Muscle layer of duodenum (tissue), 2 donors: Measurements from ENCODE around the gene TLR1.

Source experiments
- H3K27ac ChIP-seq: one replicate; pipeline ENCODE4 v1.7.0; 2013; ENCODE audit warnings: mild to moderate bottlenecking, low read length
- H3K27me3 ChIP-seq: one replicate; pipeline ENCODE4 v1.7.0; 2013; ENCODE audit warnings: low read depth, mild to moderate bottlenecking, control low read depth, low read length
- H3K36me3 ChIP-seq, 2 donors: one replicate each; pipeline ENCODE4 v1.7.0; 2013; ENCODE audit warnings: low read length in 2 of 2, control low read depth in 1 of 2, mild to moderate bottlenecking in 1 of 2; ENCODE audit not compliant: insufficient read depth in 2 of 2, control insufficient read depth in 1 of 2
- H3K4me1 ChIP-seq, 2 donors: one replicate each; pipeline ENCODE4 v1.7.0; 2013; ENCODE audit warnings: low read length in 2 of 2, mild to moderate bottlenecking in 2 of 2, control low read depth in 1 of 2, moderate library complexity in 1 of 2; ENCODE audit not compliant: insufficient read depth in 2 of 2, control insufficient read depth in 1 of 2
- H3K4me3 ChIP-seq, 2 donors: one replicate each; pipeline ENCODE4 v1.7.0; 2013; ENCODE audit warnings: low read length in 2 of 2, low read depth in 1 of 2, mild to moderate bottlenecking in 1 of 2
- H3K9me3 ChIP-seq, 2 donors: one replicate each; pipeline ENCODE4 v1.7.0; 2013; ENCODE audit warnings: low read length in 2 of 2, control low read depth in 1 of 2, mild to moderate bottlenecking in 1 of 2; ENCODE audit not compliant: control insufficient read depth in 1 of 2
- donor health status: healthy.

The TLR1 gene

DNA sequence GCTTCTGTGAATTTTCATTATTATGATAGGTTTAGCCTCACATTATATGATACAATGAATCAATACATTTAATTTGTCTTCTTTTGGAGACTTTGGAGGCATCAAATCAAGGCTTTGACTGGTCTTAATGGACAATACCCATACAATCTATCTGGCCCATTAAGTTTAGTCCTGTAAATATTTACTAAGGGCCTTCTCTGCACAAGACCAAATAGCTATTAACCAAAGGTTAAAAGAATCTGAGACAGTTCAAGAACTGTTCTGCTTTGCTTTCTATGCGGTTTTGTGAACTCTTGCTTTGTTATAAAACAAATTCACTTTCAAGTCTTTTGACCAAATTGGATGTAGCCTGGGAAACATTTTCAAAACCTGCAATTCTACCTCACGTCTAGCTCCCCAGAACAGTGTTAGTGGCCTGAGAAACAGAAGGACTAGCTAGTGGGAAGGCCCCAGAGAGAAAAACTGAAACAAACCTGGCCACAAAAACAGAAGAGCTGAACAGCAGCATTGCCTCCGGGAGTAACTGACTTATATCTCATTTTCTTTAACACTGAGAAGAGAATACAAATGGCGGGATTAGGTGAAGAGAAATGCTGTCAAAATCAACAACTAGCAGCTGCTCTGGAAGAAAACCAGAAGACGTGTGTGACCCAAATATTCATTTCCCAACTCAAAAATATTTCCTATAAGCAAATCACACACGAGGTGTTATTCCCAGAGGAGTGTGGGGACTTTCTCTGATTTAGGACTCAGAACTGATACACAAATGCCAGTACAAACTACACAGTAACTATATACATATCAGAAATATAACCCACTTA is 548 bp downstream of the TLR1 start:
- H3K4me3 ChIP-seq, result peak overlapping the region; percentile 47 to 61
- H3K4me1 ChIP-seq, result peaks cover 0 to 13% of the 10 kb centered on the region in 2 donors
- peak overlapping the region; percentile 80 for H3K27ac ChIP-seq
- H3K9me3 ChIP-seq, result no peaks in the 10 kb centered on the region
- H3K27me3 ChIP-seq, result no peaks in the 10 kb centered on the region
- peaks cover 14 to 18% of the 10 kb centered on the region in 2 donors for H3K36me3 ChIP-seq

DNA sequence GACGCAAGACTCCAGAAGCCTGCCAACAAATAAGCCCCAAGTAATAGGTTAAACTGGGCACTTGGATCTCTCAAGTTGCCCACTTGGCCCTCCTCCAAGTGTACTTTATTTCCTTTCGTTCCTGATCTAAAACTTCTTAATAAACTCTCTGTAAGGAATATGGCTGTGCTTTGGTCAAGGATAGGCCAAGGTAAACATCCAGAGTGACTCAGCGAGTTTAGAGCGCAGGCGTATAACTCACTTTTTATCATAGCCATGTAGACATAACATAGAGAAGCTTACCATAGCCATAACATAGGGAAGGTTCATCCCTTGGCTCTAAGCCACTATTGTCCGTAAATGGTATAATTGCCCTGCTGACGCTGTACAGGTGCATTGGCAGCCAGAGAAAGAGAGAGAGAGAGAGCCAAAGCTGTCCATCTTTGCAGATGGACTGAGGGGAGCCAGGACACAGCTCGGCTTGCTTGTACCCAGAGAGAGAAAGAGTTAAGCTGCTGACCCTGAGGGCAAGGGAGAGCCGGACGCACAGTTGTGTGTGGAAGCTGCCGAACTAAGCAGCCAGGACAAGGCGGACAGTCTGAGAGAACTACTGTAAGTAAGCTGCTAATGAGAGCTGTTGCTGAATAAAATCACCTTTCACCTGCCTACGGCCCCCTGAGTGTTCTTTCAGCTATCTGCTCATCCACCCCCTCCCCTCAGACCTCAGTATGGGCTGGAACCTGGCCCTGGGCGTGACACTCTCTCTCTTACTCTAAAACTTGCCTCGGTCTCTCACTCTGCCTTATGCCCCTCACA is 1.8 kb downstream of the TLR1 start:
- Histone ChIP-seq H3K9me3 (no peaks in the 10 kb centered on the region), H3K36me3 (peaks cover 27 to 31% of the 10 kb centered on the region in 2 donors), H3K27me3 (no peaks in the 10 kb centered on the region), H3K4me1 (peaks cover 0 to 13% of the 10 kb centered on the region in 2 donors), H3K4me3 (peak overlapping the region; percentile 40 to 47), H3K27ac (no peak overlapping the region)

DNA sequence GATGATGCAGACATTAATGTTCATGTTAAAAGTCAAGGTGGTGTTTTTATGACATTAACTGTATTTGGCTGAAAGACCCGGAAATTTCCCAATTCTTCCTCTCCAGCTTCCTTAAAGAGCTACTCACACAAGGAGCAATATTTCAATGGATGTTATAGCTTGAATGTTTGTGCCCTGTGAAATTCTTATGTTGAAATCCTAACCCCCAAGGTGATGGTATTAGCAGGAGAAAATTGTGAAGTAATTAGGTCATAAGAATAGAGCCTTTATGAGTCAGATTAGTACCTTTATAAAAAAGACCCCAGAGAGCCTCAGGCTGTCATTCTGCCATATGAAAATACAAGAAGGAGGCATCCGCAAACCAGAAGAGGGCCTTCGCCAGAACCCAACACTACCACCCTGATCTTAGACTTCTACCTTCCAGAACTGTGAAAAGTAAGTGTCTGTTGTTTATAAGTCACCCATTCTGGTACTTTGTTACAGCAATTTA is 3.6 kb downstream of the TLR1 start:
- peaks cover 0 to 13% of the 10 kb centered on the region in 2 donors for H3K4me1 ChIP-seq
- no peak overlapping the region for H3K27ac ChIP-seq
- peak overlapping the region in 1 of 2 donors; percentile 27 for H3K4me3 ChIP-seq
- no peaks in the 10 kb centered on the region for H3K27me3 ChIP-seq
- H3K9me3 ChIP-seq, result no peaks in the 10 kb centered on the region
- peaks cover 30 to 35% of the 10 kb centered on the region in 2 donors for H3K36me3 ChIP-seq

DNA sequence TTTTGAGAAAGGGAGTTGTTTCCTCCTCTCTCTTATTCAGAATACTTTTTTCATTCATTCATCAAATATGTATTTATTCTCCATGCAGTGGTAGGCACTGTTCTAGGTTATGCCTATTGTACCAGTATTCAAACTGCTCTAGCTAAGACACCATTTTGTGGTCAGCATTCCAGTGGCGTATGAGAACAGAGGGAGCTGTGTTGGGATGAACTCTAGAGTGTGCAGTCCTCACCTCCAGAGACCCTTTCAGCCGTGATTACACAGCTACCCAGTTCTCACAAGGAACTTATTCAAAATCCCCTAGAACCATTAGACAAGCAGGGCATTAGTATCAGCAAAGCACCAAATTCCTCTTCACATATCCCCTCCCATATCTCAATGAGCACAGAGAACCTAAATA is 4.2 kb downstream of the TLR1 start:
- Histone ChIP-seq H3K27me3 (no peaks in the 10 kb centered on the region), H3K27ac (no peak overlapping the region), H3K9me3 (no peaks in the 10 kb centered on the region), H3K36me3 (peaks cover 30 to 35% of the 10 kb centered on the region in 2 donors), H3K4me3 (peak overlapping the region in 1 of 2 donors; percentile 27), H3K4me1 (peaks cover 0 to 8% of the 10 kb centered on the region in 2 donors)

DNA sequence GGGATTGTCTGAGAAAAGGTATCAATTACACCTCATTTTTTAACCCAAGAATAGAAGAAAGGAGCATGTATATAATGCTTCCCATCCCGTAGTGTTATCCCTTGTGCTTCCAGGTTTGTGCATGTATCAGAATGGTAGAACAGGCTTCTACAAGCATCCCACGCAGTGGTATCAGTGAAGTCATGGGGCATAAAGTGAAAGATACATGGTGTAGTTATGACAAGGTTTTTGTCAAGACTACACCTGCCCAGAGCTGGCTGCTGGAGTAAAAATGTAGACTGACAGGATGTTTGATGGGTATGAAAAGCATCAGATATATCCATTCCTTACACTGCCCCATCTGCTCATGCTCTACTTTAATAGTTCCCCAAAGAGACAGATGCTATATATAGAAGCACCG is 9.5 kb downstream of the TLR1 start:
- H3K4me3 ChIP-seq, result no peak overlapping the region
- peaks cover 25 to 27% of the 10 kb centered on the region in 2 donors for H3K36me3 ChIP-seq
- H3K9me3 ChIP-seq, result no peaks in the 10 kb centered on the region
- no peaks in the 10 kb centered on the region for H3K4me1 ChIP-seq
- H3K27ac ChIP-seq, result no peak overlapping the region
- H3K27me3 ChIP-seq, result no peaks in the 10 kb centered on the region

DNA sequence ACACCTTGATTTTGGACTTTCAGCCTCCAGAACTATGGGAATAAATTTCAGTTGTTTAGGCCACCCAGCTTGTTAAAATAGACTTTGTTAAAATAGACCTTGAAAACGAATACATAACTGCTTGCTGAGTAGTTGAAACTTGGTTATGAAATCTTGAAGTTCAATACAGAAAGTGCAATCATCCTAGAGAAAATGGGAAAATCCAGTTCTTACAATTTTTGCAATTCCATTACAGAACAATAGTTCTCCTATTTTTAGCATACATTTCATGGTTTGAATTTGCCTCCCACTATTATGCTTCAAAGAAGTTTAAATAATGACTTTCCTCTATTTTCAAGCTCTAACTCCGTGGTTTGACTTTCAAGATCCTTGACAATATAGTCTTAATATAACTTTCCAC is 10.5 kb downstream of the TLR1 start:
- Histone ChIP-seq H3K27ac (no peak overlapping the region), H3K9me3 (peaks cover 0 to 2% of the 10 kb centered on the region in 2 donors), H3K27me3 (no peaks in the 10 kb centered on the region), H3K36me3 (peaks cover 16% of the 10 kb centered on the region in 2 donors), H3K4me1 (no peaks in the 10 kb centered on the region), H3K4me3 (no peak overlapping the region)

DNA sequence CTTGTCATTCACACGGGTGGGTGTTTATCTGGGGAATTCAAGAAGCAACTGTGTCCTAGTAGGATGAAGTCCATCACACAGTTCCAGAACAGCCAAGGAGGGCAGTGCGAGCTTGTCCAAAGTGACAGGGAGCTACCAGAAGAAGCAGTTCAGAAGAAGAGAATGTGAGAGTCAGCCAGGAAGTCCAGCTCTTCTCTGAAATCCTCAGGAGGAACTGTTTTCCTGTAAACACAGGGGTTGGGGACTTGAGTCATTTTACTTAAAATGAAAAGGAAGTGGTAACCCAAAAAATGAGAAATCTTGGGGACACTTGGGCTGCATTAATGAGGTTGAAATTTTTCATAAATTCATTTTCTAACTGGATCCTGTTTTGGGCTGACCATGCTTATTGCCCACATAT is 13.6 kb downstream of the TLR1 start:
- Histone ChIP-seq H3K4me1 (no peaks in the 10 kb centered on the region), H3K4me3 (no peak overlapping the region), H3K36me3 (no peaks in the 10 kb centered on the region), H3K27me3 (no peaks in the 10 kb centered on the region), H3K27ac (peak overlapping the region; percentile 26), H3K9me3 (peaks cover 0 to 2% of the 10 kb centered on the region in 2 donors)

DNA sequence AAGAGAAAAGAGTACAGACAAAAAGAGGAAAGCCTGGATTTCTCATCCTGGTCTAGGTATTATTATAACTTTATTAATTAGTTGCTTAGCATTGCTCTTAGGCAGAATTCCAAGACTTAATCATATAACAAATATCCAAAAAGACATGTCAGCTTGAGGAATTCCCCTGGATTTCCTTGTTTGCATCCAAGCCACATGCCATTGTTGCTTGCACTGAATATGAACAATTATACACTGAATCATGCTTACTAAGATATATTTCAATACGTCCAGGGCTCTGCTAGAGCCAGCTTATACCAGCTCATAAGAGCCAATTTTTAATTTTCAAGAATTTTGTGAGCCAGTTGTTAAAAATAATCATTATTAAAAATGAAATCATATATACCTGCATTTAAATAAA is 16.3 kb downstream of the TLR1 start:
- Histone ChIP-seq H3K27me3 (no peaks in the 10 kb centered on the region), H3K36me3 (no peaks in the 10 kb centered on the region), H3K9me3 (peaks cover 0 to 2% of the 10 kb centered on the region in 2 donors), H3K27ac (no peak overlapping the region), H3K4me1 (no peaks in the 10 kb centered on the region), H3K4me3 (no peak overlapping the region)

DNA sequence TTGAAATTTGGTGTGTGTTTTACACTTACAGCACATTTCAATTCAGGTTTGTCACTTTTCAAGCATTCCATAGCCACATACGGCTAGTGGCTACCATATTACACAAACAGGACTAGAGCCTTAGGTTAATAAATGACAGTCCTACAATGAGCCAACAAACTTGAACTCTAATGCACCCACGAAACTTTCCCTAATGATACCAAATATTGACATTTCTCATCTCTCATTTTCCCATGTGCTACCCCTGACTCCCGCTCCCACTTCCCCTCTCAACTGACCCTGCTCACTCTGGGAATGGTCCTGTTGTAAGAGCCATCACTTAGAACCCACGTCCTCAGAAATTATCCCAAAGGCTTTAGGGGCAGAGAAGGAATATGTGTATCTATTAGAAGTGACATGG is 16.9 kb downstream of the TLR1 start:
- no peaks in the 10 kb centered on the region for H3K4me1 ChIP-seq
- no peak overlapping the region for H3K27ac ChIP-seq
- no peaks in the 10 kb centered on the region for H3K27me3 ChIP-seq
- H3K36me3 ChIP-seq, result no peaks in the 10 kb centered on the region
- H3K4me3 ChIP-seq, result no peak overlapping the region
- peaks cover 0 to 2% of the 10 kb centered on the region in 2 donors for H3K9me3 ChIP-seq

DNA sequence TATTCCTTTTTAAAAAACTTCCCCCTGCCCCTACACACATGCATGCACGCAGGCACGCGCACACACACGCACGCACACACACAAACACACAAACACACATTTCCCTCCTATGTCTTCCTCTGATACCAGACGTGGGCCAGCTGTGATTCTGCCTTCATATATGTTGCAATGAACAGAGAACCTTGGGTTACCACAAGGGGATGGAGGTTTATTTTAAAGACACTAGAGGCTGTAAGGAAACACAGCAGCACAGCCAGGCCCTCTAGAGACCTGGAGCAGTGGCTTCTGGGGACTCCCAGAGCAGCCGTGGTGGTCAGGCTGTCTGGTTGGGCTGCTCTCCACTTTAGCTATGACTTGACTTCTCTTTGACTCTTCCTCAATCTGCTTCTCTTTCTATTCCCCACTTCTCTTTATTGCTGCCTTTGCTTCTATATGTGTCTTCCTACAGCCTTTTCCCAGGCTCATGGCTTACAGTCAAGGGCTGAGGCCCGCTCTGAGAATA is 18.6 kb downstream of the TLR1 start:
- peaks cover 0 to 2% of the 10 kb centered on the region in 2 donors for H3K9me3 ChIP-seq
- no peaks in the 10 kb centered on the region for H3K4me1 ChIP-seq
- H3K27me3 ChIP-seq, result no peaks in the 10 kb centered on the region
- no peak overlapping the region for H3K4me3 ChIP-seq
- H3K27ac ChIP-seq, result no peak overlapping the region
- H3K36me3 ChIP-seq, result no peaks in the 10 kb centered on the region
